GM19324 (cell line): ENCODE data around the gene COX6B1.
"Not testable (repeated sequence)": the region's sequence is repeated elsewhere in the genome, so short reads cannot be mapped to it uniquely, and the experiment has no call there.

ENCODE experiments used
- ATAC-seq: cut with Tn5 transposase; IDR thresholded peaks from one replicate; pipeline ENCODE4 v1.9.1; 2021; ENCODE audit warnings: mild to moderate bottlenecking, moderate library complexity; ENCODE audit not compliant: unreplicated experiment, low FRiP score

COX6B1 gene

GRCh38 chr19:35648017-35648961 is at the start of gene COX6B1:
TSS of gene COX6B1 (plus strand) at chr19:35648323. CDS start at chr19:35651244, 2,921 bp downstream.
- ATAC-seq: peak; percentile 52

GRCh38 chr19:35601971-35602370 is 46.2 kb upstream of the COX6B1 start:
- ATAC-seq: no peak

- not testable (repeated sequence) for ATAC-seq
Observed at GRCh38 chr19:35604436-35604835, 43.7 kb upstream of the COX6B1 start.

- not testable (repeated sequence) for ATAC-seq
Observed at GRCh38 chr19:35607170-35607569, 41.0 kb upstream of the COX6B1 start.

GRCh38 chr19:35607661-35608060 is 40.5 kb upstream of the COX6B1 start:
- ATAC-seq: no peak

- no peak for ATAC-seq
Observed at GRCh38 chr19:35608251-35608650, 39.9 kb upstream of the COX6B1 start.

- no peak for ATAC-seq
Observed at GRCh38 chr19:35609851-35610353, 38.2 kb upstream of the COX6B1 start.

- ATAC-seq: no peak
Observed at GRCh38 chr19:35612224-35612558, 35.9 kb upstream of the COX6B1 start.

- ATAC-seq: peak; percentile 88
Observed at GRCh38 chr19:35612559-35613321, 35.4 kb upstream of the COX6B1 start, which contains the start of gene HAUS5. TSS of gene HAUS5 (plus strand) at chr19:35612735. CDS start at chr19:35612795, 60 bp downstream.

- no peak for ATAC-seq
Observed at GRCh38 chr19:35613574-35613973, 34.5 kb upstream of the COX6B1 start.

GRCh38 chr19:35615036-35615435 is 33.1 kb upstream of the COX6B1 start:
- ATAC-seq: no peak

- no peak for ATAC-seq
Observed at GRCh38 chr19:35618857-35619256, 29.3 kb upstream of the COX6B1 start.

- no peak for ATAC-seq
Observed at GRCh38 chr19:35619290-35619923, 28.7 kb upstream of the COX6B1 start.

GRCh38 chr19:35620001-35620400 is 28.1 kb upstream of the COX6B1 start:
- ATAC-seq: no peak

GRCh38 chr19:35621708-35622107 is 26.4 kb upstream of the COX6B1 start:
- no peak for ATAC-seq

GRCh38 chr19:35622750-35623149 is 25.4 kb upstream of the COX6B1 start:
- ATAC-seq: no peak

- ATAC-seq: no peak
Observed at GRCh38 chr19:35623327-35624010, 24.7 kb upstream of the COX6B1 start.

- ATAC-seq: no peak
Observed at GRCh38 chr19:35628264-35628564, 19.9 kb upstream of the COX6B1 start.

- ATAC-seq: peak; percentile 95
Observed at GRCh38 chr19:35628565-35629331, 19.4 kb upstream of the COX6B1 start, which contains the start of gene RBM42. TSS of gene RBM42 (plus strand) at chr19:35629036. CDS start at chr19:35629154, 118 bp downstream.

GRCh38 chr19:35629332-35629633 is 18.8 kb upstream of the COX6B1 start:
- ATAC-seq: peak; percentile 4
